ENCODE results near the gene USPL1.
A peak's percentile ranks its signal among the peaks of the same experiment; 100 is the strongest.
"Not testable (repeated sequence)": the region's sequence is repeated elsewhere in the genome, so short reads cannot be mapped to it uniquely, and the experiment has no call there.

Gene USPL1

DNA sequence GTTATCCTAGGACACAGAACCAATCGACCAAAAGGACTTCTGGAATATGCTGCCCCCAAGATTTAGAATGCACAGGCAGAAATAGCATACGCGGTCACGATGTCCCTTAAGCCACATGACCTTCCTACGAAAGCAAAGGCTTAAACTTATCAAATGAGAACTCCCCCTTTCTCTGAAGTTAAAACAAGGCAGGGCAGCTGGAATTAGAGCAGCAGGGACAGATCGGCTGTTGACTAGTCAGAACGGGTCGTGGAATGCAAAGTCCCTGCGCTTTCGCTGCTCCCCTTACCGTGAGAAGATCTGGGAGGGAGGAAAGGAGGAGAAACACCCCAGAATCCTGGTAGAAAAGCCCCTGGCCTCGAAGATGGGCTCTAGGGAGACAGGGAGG is 799 bp upstream of the USPL1 start:
- peak; percentile 96 for DNase-seq

DNA sequence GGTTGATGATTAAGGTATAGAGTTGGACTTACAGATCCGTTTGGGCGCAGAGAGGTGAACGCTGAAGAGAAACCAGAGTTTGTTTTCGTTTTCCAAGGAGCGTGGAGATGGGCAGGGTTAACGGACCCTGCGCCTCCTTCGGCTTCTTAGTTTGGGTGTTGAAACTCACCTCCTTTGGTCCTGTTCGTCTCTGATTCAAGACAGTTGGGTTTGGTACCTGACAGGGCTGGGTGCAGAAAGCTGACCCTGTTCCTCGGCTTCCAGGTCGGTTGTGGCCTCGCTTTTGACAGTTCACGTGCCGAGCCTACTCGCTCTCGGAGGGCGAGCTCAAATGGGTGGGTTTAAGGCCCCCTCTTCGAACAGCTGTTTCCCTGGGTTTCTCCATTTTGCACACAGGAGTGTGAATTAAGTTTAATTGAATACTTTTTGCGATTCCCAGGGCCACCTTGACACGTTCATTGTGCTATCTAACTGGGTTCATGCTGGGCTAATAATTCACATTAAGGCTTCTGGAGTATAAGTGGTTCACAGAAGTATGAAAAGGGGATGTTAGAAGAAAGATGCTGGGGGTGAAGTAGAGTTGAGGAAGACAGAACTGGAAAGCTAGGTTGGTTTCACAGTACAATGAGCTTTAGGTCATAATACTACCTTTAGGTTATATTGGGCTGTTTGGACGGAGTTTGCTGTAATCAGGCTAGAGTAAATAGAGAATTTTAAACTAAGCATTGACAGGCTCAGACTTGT is 638 bp downstream of the USPL1 start:
- DNase-seq: no peak

DNA sequence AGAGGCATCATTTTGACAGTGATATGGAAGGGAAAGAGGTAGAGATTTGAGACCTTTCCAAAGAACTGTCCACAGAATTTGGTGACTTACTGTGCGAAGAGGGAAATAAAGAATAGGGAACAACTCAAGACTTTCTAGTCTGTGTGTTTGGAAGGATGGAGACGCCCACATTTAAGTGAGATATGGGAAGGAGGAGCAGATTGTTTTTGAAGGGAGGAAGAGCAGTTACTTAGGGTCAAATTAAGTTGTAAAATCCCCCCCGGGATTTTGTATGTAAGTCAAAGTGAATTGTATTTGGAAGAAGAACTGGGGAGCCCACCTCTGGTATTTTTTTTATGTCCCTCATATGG is 1.2 kb downstream of the USPL1 start:
- no peak for DNase-seq

DNA sequence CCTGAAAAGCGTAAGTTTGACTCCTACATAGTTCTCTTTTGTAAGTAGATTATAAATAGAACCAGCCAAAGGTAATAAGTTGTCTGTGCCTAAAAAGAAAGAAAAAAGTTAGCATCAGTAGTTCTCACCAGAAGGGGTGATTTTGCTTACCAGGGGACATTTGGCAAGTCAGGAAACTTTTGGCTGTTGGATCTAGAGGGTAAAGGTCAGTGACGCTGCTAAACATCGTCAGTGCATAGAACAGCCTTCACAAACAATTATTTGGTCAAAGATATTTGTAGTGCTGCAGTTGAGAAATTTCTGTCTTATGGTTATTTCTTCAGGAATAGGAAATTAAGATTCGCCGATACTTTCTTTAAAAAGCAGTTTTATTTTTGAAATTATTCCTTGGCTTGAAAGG is 2.0 kb downstream of the USPL1 start:
- DNase-seq: no peak

DNA sequence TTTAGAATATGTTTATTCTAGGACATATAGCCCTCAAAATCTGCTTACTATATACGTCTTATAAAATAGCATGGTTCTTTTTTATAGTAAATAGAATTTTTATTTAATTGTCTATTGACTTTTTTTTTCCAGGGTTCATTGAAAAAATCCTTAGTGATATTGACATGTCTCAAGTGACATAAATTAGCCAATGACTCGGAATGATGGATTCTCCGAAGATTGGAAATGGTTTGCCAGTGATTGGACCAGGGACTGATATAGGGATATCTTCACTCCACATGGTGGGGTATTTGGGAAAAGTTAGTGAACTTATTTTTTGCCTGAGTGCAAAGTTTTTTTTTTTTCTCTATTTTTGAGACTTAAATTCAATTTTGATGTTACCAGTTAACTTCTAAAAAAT is 3.2 kb downstream of the USPL1 start:
- DNase-seq: no peak

DNA sequence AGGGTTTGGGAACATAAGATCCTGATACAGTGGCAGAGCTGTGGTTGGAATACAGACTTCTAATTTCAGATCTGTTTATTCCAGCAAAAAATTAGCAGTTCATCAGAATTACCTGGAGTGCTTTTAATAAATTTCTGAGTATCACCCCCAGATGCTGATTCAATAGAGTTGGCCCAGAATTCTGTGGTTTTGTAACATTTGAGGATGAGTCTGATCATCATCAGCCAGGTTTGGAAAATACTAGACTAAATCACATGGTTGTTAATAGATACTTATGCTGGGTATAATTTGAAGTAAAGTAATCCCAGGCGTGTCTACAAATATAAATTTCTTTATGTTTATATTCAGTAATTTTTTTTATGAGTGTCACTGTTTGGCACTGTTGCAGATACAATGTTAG is 4.8 kb downstream of the USPL1 start:
- no peak for DNase-seq

DNA sequence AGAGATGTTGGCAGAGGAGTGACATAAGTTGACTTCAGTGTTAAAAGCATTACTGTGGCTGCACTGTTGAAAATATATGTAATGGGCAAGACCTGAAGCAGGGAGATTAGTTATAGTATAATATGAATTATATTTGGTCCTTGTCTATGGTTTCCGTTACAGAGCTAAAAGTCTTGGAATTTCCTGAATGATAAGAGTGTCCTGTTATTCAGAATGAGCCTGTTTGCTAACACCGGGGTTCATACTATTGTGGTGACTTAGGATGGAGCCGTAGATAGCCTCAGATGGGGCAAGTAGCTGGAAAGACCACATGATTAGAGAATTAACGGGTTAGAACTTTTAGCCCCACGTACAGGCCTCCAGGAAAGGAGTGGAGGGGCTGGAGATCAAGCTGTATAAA is 5.7 kb downstream of the USPL1 start:
- no peak for DNase-seq

DNA sequence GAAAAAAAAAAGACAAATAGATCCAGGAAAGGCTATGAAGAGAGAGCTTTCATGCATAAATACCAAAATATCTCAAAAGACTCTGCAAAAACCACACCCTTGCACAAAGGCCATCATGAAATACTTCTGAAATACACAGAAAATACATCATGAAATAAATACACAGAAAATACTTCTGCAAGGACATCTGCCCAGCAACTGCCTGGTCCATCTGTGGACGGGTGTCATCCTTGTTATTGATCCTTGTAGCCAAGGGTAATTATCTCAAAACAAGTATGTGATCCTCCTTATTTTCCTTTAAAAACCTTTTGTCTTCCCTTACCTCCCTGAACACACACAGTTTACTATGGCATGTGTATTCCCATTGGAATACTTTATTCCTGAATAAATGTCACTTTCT is 6.9 kb downstream of the USPL1 start:
- DNase-seq: no peak

DNA sequence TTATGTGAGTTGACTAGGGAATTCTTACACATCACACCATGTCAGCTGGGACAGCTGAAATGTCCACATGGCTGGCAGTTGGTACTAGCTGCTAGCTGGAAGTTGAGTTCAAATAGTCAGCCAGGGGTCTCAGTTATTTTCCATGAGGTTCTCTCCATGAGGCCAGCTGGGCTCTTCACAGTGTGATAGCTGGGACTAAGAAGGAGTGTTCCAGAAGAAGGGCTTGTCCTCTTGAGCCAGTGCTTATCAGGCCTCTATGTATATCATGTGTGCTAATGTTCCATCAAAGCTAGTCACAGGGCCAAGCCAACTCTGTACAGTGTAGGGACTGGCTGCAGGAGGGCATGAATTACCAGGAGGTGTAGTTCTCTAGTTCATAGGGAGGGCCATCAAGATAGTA is 11.8 kb downstream of the USPL1 start:
- DNase-seq: no peak

DNA sequence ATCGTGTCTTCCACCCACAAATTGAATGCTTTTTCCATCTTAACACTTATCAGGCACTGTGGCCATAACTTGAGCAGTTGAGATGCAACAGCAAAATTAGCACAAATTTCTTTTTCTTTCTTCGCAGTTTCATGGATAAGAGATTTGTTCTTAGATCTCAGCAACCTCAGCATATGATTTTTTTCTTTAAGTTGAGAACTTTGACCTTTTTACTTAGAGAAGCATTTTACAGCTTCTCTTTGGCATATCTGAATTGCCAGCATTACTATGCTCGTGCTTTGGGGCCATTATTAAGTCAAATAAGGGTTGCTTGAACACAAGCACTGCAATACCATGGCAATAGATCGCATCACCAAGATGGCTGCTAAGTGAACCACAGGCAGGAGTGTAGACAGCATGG is 16.1 kb downstream of the USPL1 start:
- DNase-seq: no peak

DNA sequence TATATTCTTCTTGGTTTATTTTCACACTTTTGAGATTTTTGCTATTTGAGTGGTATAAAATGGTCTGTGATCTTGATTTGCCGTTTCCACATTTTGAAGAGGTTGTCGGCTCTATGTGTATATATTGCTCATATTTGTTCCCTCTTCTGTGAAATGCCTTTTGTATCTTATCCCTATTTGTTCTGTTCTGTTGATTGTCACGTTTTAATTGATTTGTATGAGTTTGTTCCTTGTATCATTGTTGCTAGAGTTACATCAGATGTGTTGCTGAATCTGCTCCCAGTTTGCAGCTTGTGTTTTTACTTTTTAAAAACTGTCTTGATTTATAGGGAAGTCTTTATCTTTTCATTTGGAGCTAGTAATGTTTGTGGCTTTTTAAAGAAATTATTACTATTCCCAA is 17.1 kb downstream of the USPL1 start:
- DNase-seq: no peak

DNA sequence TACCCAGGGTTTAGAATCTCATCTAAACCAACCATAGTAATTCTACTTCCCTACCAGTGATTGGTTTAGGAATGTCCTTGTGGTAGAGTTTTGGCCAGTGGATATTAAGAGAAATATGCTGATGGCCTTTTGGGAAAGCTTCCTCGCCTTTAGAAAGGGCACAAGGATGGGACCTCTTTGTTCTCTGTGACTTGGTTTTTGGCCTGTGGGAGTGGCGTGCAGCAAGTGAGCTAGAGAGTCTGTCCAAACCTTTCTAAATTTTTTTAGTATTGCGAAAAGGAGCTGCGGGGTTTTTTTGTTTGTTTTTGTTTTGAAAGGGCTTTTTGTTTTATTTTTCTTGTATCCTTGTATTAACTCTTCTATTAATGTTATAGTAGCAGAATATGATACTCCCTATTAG is 20.6 kb downstream of the USPL1 start:
- DNase-seq: no peak

DNA sequence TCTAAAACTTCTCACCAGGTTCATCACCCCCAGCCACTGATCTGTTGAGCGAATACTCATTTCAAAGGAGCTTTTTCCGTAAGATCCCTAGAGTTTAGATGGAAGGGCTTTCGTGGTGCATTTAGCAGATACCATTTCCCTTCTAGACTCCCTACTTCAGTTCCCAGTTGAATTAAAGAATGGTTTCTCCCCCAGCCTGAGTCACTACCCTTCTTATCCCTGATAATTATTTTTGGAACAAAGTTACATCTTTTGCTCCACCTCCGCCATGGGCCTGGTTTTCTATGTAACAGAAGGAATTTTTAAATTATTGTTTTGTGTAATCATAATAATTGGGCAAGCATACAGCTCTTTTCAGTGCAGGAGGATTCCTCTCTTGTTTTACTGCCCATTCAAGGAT is 22.0 kb downstream of the USPL1 start:
- no peak for DNase-seq

DNA sequence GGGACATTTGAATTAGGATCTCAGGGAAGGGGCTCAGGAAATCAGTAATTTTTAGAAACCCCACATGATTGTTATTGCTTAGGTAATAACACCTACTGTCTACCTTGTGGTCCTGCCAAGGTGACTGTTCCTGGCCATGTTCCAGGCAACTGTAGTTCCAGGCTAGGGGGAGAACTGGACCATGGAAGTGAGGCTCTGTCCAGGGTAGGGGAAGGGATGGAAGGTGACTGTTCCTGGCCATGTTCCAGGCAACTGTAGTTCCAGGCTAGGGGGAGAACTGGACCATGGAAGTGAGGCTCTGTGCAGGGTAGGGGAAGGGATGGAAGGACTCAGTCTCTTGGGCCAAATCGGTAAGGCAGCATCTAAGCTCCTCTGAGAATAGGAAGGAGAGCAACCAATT is 23.5 kb downstream of the USPL1 start:
- not testable (repeated sequence) for DNase-seq

DNA sequence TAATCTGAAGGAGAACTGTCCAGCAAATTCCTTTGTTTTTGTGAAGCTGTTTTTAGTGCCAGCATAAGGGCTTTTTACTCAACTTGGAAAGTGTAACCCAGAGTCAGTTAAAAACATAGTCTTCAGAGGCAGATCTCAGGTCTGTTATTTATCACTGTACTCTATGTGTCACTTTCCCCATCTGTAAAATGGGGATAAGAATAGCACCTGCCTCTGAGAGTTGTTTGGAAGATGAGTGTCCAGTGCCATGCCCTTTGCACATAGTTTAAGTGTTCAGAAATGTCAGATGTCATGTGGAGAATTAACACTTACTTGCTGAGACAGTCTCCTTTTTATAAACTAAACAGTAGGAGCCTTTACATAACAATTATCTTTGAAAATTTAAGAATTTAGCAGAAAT is 27.9 kb downstream of the USPL1 start:
- no peak for DNase-seq

DNA sequence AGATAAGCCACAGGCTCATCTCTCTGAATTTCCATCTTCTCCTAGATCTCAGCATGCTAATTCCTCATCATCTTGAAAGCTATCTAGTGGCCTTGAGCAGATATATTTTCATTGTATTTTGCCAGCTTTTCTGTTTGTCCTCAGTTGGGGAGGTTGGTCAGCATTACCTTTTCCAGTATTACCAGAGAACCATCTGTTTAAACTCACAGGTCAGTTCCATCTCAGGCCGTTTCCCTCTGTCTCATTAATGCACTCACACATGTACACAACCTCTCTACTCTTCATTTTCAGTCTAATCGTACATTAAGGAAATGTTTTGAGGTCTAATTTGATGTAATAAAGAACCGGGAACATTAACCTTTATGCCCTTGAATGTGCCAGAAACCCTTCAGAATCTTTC is 29.7 kb downstream of the USPL1 start:
- DNase-seq: no peak

DNA sequence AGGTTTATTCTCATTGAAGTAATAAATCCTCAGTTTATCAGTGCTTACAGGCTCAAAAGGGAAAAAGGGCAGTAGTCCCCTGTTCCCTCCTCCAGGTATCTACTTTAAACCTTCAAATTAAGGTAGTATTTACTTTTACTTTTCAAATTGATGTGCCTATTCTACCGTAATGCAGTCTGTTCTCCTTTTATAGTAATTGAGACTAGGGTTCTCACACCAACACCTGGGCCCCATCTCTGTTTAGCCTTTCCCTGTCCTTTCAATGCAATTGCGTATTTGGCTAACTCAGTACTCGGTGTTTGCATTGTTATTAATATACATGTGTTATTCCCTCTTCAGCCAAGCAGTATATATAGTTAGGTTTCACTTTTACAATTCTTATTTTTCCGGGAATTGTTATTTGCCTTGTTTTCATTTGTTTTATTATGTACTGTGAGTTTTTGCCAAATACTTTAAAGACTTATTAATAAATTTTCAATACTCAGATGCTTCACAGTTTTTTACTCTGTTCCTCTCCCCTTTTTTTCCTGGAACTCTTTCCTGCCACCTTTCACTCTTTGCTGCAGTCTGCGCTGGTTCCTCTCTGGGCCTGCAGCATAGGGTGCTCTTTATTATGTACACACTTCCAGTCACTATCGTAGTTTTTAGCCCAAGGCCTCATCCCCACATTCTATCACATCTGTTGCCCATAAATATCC is 30.3 kb downstream of the USPL1 start:
- no peak for DNase-seq

DNA sequence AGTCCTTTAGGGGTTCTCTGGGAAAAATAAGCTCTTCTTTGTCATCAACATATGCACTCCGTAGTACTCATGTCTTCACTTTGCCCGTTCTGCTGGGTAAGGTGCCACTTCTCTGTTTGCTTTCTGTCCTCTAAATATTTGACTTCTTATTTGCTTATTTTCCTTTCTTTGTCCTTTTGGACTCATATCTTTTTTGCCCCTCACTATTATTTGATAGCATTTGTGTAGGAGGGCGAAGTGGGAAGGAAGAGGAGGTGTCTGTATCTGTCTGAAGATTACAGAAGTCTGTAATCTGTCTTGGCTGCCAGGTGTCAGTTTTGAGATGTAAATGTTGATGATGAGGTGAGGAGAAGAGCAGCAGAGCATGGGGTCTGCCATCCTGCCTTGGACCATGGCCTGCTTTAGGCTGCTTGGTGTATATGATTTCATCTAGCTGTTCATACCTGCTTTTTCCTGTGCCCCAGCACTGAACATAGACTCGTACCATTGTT is 30.8 kb downstream of the USPL1 start:
- no peak for DNase-seq

DNA sequence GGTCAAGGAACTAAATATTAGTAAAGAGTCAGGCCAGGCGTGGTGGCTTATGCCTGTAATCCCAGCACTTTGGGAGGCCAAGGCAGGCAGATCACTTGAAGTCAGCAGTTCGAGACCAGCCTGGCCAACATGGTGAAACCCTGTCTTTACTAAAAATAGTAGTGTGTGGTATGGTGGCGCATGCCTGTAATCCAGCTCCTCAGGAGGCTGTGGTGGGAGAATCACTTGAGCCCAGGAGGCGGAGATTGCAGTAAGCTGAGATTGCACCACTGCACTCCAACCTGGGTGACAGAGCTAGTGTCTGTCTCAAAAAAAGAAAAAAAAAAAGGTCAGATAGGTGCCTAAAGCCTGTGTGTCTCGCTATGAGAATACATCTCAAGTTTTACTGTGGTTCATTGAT is 33.9 kb downstream of the USPL1 start:
- DNase-seq: not testable (repeated sequence)

DNA sequence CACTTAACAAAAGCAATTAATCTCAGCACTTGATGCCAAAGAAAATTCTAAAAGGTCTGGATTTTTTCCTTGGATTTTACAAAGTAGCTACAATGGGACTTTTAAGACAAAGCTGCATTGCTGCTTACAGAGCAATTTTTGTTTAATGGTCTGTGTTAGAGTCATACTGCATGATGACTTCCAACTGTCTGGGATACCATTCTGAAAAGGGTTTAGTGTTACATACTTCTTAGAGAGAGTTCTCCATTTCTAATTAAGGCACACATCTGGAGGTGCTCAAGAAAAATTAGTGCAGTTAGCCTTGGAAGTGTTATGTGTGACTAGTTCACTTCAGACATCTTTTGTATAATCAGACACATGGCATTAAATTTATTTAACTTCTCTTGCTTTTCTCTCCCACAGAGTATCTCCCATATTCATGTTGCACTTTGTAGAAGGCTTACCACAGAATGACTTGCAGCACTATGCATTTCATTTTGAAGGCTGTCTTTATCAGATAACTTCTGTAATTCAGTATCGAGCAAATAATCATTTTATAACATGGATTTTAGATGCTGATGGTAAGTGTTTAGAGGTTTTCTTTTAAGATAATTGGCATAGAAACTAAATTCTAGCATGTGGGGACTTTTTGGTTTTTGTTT is 35.1 kb downstream of the USPL1 start:
- no peak for DNase-seq

DNA sequence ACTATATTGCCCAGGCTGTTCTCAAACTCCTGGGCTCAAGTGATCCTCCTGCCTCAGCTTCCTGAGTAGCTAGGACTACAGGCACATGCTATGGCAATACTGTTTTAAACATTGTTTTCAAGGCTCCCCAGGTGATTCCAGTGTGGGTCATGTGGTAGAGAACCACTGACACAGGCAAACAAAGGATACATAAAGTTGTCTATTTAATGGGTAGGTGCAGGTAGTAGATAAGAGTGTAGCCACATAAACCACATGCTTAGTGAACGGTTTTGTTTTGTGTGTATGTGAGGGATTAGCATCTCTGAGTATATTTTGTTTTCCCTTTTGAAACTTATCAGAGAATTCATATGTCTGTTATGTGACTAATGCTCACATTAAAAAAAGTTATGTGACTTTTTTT is 36.7 kb downstream of the USPL1 start:
- DNase-seq: no peak

DNA sequence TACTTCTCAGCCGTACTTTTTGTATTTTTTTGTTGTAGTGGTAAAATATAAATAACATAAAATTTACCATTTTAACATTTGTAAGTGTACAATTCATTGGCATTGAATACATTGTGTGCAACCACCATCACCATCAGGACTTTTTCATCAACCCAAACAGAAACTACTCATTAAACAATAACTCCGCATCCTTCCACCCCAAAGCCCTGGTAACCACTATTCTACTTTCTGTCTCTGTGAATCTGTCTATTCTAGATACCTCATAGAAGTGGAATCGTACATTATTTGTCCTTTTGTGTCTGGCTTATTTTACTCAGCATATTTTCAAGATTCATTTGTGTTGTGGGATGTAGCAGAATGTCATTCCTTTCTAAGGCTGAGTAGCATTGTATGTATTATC is 38.5 kb downstream of the USPL1 start:
- no peak for DNase-seq

DNA sequence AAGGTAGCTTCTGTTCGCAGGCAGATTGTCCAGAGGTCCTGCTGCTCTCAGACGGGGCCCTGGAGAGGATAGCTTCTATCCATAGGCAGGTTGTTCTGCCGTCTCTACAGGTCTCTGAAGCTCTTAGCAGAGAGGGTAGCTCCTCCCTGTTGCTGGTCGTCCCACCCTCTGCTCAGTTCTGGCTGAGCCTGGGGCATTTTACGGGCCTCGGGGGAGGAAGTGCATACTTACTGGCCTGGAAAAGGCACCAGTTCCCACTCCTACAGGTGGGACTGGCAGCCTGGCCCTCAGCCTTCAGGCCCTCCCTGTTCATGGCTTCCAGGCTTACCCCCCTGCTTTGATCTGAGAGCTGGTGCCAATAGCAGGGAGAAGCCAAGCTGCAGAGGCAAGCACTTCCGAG is 42.3 kb downstream of the USPL1 start:
- no peak for DNase-seq

DNA sequence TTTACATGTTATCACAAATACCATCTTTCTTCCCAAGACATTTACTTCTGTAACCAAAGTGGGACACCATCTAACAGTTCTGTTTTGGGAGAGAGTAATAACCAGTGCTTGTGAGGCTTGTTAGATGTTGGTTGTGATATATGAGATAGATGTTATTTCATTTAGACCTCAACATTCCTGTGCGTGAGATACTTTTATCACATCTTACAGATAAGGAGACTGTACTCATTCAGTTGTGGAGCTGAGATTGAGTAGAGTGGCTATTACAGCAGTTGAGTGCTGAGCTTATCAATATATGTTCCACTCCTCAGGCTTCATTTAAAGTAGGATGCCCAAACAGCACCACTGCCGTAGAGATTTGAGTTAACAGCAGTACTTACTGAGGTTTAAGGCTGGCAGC is 43.1 kb downstream of the USPL1 start:
- DNase-seq: no peak

All from NCI-H748 treated with DMSO at 0.1 percent for 48 hours (cell line).